ENCODE results near the gene CLOCK.
A peak's percentile ranks its signal among the peaks of the same experiment; 100 is the strongest.

Gene CLOCK

DNA sequence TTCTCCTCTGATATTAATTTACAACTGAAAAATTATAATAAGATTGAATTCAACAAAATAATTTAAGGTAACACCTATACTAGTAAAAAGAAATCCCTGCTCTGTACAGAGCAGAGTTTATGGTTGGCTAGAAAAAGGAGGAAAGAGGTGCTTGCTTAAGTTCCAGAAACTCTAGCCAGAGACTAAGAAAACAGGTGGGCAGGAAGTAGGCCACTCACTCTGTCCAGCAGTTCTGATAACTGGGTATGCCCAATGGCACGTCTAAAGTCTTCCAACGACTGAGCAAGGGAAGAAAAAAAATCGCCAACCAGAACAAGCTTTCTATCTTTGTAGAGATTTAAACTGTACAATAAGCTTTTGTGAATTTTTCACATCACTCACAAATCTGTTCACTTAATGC lies 108.9 kb downstream of the CLOCK start:
- no peaks in the 10 kb centered on the region for H3K9me3 ChIP-seq (ENCODE audit: control insufficient read depth in 1 of 2, low read length in 2 of 2)
- peaks cover 28 to 45% of the 10 kb centered on the region in 2 donors for H3K36me3 ChIP-seq (ENCODE audit: control insufficient read depth in 1 of 2, insufficient read depth in 2 of 2, low read length in 2 of 2)
- H3K27me3 ChIP-seq (ENCODE audit: control insufficient read depth in 1 of 2, insufficient read depth in 2 of 2, low read length in 2 of 2), result no peaks in the 10 kb centered on the region
- no peak overlapping the region for H3K27ac ChIP-seq (ENCODE audit: low read depth, low read length)
- H3K4me3 ChIP-seq (ENCODE audit: low read depth in 1 of 2, low read length in 2 of 2), result no peak overlapping the region
- H3K4me1 ChIP-seq (ENCODE audit: control insufficient read depth in 1 of 2, insufficient read depth in 2 of 2, low read length in 2 of 2), result peaks cover 11 to 28% of the 10 kb centered on the region in 2 donors
- peak overlapping the region in 1 of 2 donors; percentile 28 for H3K9ac ChIP-seq (ENCODE audit: low read depth in 1 of 2, low read length in 2 of 2)

DNA sequence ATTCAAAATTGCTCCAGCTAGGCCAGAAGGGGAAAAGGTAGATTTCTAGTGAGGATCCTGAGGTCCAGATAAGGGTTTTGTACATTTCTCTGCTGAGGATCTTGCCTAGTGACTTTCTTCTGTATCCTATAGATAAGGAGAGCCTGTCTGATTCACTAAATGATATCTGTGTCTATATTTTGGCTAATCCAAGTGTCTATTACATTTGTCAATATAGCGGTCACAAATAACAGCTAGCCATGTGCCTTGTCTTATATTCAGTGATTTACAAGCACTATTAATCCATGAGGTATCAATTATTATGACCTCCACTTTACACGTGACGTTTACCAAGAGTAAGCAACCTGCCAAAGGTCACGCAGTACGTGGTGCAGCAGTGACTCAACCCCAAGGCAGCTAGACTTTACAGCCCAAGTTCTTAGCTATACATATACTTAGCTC lies 109.3 kb downstream of the CLOCK start:
- Histone ChIP-seq H3K9ac (ENCODE audit: low read depth in 1 of 2, low read length in 2 of 2) (peak overlapping the region in 1 of 2 donors; percentile 28), H3K27me3 (ENCODE audit: control insufficient read depth in 1 of 2, insufficient read depth in 2 of 2, low read length in 2 of 2) (no peaks in the 10 kb centered on the region), H3K4me3 (ENCODE audit: low read depth in 1 of 2, low read length in 2 of 2) (no peak overlapping the region), H3K27ac (ENCODE audit: low read depth, low read length) (no peak overlapping the region), H3K9me3 (ENCODE audit: control insufficient read depth in 1 of 2, low read length in 2 of 2) (no peaks in the 10 kb centered on the region), H3K4me1 (ENCODE audit: control insufficient read depth in 1 of 2, insufficient read depth in 2 of 2, low read length in 2 of 2) (peaks cover 11 to 28% of the 10 kb centered on the region in 2 donors), H3K36me3 (ENCODE audit: control insufficient read depth in 1 of 2, insufficient read depth in 2 of 2, low read length in 2 of 2) (peaks cover 27 to 44% of the 10 kb centered on the region in 2 donors)

DNA sequence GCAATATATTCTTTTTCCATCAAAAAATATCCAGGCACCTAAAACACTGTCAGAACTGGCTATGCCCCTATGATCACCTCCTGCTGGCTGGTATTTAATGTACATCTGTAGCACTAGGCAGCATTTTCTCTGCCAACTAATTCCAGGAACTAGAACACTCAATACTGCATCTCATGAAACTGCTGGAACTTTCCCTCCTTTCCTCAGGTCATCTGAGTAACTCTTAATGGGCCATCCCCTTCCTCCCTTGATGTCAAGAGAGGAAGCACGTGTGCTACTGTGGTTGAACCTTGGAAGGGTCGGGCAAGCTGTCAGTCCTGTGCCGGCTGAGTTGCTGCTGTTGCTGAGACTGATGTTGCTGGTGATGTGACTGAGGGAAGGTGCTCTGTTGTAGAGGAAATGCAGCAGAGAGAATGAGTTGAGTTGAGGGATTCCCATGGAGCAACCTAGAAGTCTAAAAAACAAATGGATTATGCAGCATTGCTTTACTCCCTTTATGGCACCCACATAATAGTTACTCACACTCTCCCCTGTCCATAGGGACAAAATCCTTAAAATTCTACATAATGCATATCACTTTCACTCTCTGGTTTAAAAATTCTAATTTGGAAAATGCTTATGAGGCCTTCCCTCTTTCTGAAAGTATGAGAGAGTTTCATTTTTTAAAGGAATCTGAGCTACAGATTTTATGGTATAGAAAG lies 111.4 kb downstream of the CLOCK start:
- H3K9me3 ChIP-seq (ENCODE audit: control insufficient read depth in 1 of 2, low read length in 2 of 2), result no peaks in the 10 kb centered on the region
- no peak overlapping the region for H3K27ac ChIP-seq (ENCODE audit: low read depth, low read length)
- H3K9ac ChIP-seq (ENCODE audit: low read depth in 1 of 2, low read length in 2 of 2), result no peak overlapping the region
- peaks cover 22 to 42% of the 10 kb centered on the region in 2 donors for H3K36me3 ChIP-seq (ENCODE audit: control insufficient read depth in 1 of 2, insufficient read depth in 2 of 2, low read length in 2 of 2)
- no peak overlapping the region for H3K4me3 ChIP-seq (ENCODE audit: low read depth in 1 of 2, low read length in 2 of 2)
- peaks cover 11 to 28% of the 10 kb centered on the region in 2 donors for H3K4me1 ChIP-seq (ENCODE audit: control insufficient read depth in 1 of 2, insufficient read depth in 2 of 2, low read length in 2 of 2)
- H3K27me3 ChIP-seq (ENCODE audit: control insufficient read depth in 1 of 2, insufficient read depth in 2 of 2, low read length in 2 of 2), result no peaks in the 10 kb centered on the region

DNA sequence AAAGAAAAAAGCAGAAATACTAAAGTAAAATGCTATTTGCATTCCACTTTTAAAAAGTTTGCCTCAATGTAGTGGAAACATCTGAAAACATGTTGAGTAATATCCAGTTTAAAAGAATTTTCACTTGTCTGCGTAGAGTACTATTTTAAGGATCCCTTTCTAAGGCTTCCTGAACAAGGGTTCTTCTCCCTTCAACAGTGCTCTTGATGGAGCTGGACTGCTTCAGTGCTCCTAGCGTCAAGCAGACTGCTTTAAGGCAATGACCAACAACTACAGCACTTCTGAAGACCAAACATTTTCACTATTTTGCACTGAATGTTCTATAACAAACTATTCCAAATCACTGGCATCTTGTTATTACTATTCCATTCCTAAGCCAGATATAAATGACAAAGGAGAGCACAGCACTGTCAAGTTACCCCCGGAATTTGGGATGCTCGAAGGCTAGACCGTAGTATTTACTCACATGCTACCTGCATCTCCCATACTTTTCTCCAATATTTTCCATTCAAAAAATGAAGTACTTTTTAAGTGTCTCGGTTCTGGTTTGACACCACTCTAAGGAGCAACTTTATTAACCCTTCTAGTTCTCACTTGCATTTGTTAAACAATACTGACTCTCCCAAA lies 114.9 kb downstream of the CLOCK start:
- no peaks in the 10 kb centered on the region for H3K9me3 ChIP-seq (ENCODE audit: control insufficient read depth in 1 of 2, low read length in 2 of 2)
- H3K27me3 ChIP-seq (ENCODE audit: control insufficient read depth in 1 of 2, insufficient read depth in 2 of 2, low read length in 2 of 2), result no peaks in the 10 kb centered on the region
- H3K4me1 ChIP-seq (ENCODE audit: control insufficient read depth in 1 of 2, insufficient read depth in 2 of 2, low read length in 2 of 2), result peaks cover 0 to 9% of the 10 kb centered on the region in 2 donors
- no peak overlapping the region for H3K9ac ChIP-seq (ENCODE audit: low read depth in 1 of 2, low read length in 2 of 2)
- H3K4me3 ChIP-seq (ENCODE audit: low read depth in 1 of 2, low read length in 2 of 2), result no peak overlapping the region
- H3K27ac ChIP-seq (ENCODE audit: low read depth, low read length), result no peak overlapping the region
- H3K36me3 ChIP-seq (ENCODE audit: control insufficient read depth in 1 of 2, insufficient read depth in 2 of 2, low read length in 2 of 2), result peaks cover 34 to 48% of the 10 kb centered on the region in 2 donors

DNA sequence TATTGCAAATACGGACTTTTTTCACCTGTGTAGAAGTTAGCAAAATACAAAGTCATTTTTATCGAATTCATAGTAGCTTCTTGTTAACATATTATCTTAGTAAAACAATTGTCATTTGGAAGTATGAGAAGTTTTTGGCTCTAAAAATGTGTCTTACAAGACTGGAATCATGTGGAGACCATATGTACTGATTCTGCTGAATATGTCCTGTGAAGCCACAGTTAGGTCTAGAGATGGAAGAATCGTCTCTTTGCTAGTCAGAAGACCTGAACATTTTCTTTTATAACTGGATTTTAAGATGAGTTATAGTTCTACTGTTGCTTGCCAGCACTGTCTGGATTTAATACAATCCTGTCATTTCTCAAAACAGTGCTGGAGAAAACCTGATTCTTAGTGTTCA lies 121.9 kb downstream of the CLOCK start:
- H3K4me3 ChIP-seq (ENCODE audit: low read depth in 1 of 2, low read length in 2 of 2), result no peak overlapping the region
- H3K36me3 ChIP-seq (ENCODE audit: control insufficient read depth in 1 of 2, insufficient read depth in 2 of 2, low read length in 2 of 2), result peaks cover 33 to 56% of the 10 kb centered on the region in 2 donors
- no peaks in the 10 kb centered on the region for H3K9me3 ChIP-seq (ENCODE audit: control insufficient read depth in 1 of 2, low read length in 2 of 2)
- H3K27me3 ChIP-seq (ENCODE audit: control insufficient read depth in 1 of 2, insufficient read depth in 2 of 2, low read length in 2 of 2), result no peaks in the 10 kb centered on the region
- H3K9ac ChIP-seq (ENCODE audit: low read depth in 1 of 2, low read length in 2 of 2), result no peak overlapping the region
- H3K27ac ChIP-seq (ENCODE audit: low read depth, low read length), result no peak overlapping the region
- H3K4me1 ChIP-seq (ENCODE audit: control insufficient read depth in 1 of 2, insufficient read depth in 2 of 2, low read length in 2 of 2), result no peaks in the 10 kb centered on the region

DNA sequence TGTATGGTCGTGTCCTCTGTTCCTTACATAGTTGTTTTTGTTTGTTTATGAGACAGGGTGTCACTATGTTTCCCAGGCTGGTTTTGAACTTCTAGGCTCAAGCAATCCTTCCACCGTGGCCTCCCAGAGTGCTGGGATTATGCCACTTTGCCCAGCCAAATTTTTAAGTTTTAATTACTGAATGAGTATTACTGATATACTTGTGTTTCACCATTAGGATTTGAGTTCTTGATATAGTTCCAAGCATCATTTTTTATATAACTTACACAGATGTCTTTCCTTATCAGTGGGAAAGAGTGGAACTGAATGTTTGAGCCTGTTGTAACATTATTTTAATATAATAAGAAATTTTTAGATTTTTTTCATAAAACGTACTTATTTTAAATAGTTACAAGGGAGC lies 130.5 kb downstream of the CLOCK start:
- Histone ChIP-seq H3K4me1 (ENCODE audit: control insufficient read depth in 1 of 2, insufficient read depth in 2 of 2, low read length in 2 of 2) (no peaks in the 10 kb centered on the region), H3K36me3 (ENCODE audit: control insufficient read depth in 1 of 2, insufficient read depth in 2 of 2, low read length in 2 of 2) (peaks cover 18 to 50% of the 10 kb centered on the region in 2 donors), H3K4me3 (ENCODE audit: low read depth in 1 of 2, low read length in 2 of 2) (no peak overlapping the region)

DNA sequence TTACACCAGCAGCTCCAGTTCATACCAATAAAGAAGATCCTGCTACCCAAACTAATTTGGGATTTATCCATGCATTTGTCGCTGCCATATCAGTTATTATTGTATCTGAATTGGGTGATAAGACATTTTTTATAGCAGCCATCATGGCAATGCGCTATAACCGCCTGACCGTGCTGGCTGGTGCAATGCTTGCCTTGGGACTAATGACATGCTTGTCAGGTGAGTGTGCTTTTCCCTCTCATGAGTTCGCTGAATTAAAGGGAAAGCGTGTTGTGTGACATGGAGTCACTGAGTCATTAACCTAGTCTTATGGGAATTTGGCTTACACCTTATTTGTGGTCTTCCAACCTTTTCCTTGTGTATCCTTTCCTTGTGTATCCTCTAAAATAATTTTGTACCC lies 135.1 kb downstream of the CLOCK start:
- no peaks in the 10 kb centered on the region for H3K9me3 ChIP-seq (ENCODE audit: control insufficient read depth in 1 of 2, low read length in 2 of 2)
- no peak overlapping the region for H3K9ac ChIP-seq (ENCODE audit: low read depth in 1 of 2, low read length in 2 of 2)
- H3K4me3 ChIP-seq (ENCODE audit: low read depth in 1 of 2, low read length in 2 of 2), result no peak overlapping the region
- H3K27me3 ChIP-seq (ENCODE audit: control insufficient read depth in 1 of 2, insufficient read depth in 2 of 2, low read length in 2 of 2), result no peaks in the 10 kb centered on the region
- H3K27ac ChIP-seq (ENCODE audit: low read depth, low read length), result no peak overlapping the region
- H3K36me3 ChIP-seq (ENCODE audit: control insufficient read depth in 1 of 2, insufficient read depth in 2 of 2, low read length in 2 of 2), result peaks cover 0 to 27% of the 10 kb centered on the region in 2 donors
- peaks cover 0 to 6% of the 10 kb centered on the region in 2 donors for H3K4me1 ChIP-seq (ENCODE audit: control insufficient read depth in 1 of 2, insufficient read depth in 2 of 2, low read length in 2 of 2)

More for the DNA sequence above, 130.5 kb downstream of the CLOCK start:
- H3K27me3 ChIP-seq (ENCODE audit: control insufficient read depth in 1 of 2, insufficient read depth in 2 of 2, low read length in 2 of 2), result no peaks in the 10 kb centered on the region
- no peak overlapping the region for H3K9ac ChIP-seq (ENCODE audit: low read depth in 1 of 2, low read length in 2 of 2)
- H3K27ac ChIP-seq (ENCODE audit: low read depth, low read length), result no peak overlapping the region
- no peaks in the 10 kb centered on the region for H3K9me3 ChIP-seq (ENCODE audit: control insufficient read depth in 1 of 2, low read length in 2 of 2)

DNA sequence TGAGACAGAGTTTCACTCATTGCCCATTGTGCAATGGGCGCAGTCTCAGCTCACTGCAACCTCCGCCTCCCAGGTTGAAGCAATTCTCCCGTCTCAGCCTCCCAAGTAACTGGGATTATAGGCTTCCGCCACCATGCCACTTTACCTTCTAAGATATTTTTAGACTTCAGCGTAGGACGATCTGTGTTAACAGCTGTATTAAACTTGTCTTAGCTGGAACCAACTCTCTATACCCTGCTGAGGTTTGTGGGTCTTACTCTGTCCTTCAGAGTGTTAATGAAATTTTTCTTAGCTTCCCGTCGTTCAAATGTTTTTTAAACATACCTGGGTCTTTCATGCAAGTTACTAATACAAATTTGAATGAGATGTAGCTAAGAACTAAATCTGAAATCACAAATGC lies 136.3 kb downstream of the CLOCK start:
- no peak overlapping the region for H3K9ac ChIP-seq (ENCODE audit: low read depth in 1 of 2, low read length in 2 of 2)
- no peak overlapping the region for H3K27ac ChIP-seq (ENCODE audit: low read depth, low read length)
- no peaks in the 10 kb centered on the region for H3K27me3 ChIP-seq (ENCODE audit: control insufficient read depth in 1 of 2, insufficient read depth in 2 of 2, low read length in 2 of 2)
- peaks cover 4 to 21% of the 10 kb centered on the region in 2 donors for H3K36me3 ChIP-seq (ENCODE audit: control insufficient read depth in 1 of 2, insufficient read depth in 2 of 2, low read length in 2 of 2)
- peaks cover 0 to 6% of the 10 kb centered on the region in 2 donors for H3K4me1 ChIP-seq (ENCODE audit: control insufficient read depth in 1 of 2, insufficient read depth in 2 of 2, low read length in 2 of 2)
- H3K9me3 ChIP-seq (ENCODE audit: control insufficient read depth in 1 of 2, low read length in 2 of 2), result no peaks in the 10 kb centered on the region
- H3K4me3 ChIP-seq (ENCODE audit: low read depth in 1 of 2, low read length in 2 of 2), result no peak overlapping the region

DNA sequence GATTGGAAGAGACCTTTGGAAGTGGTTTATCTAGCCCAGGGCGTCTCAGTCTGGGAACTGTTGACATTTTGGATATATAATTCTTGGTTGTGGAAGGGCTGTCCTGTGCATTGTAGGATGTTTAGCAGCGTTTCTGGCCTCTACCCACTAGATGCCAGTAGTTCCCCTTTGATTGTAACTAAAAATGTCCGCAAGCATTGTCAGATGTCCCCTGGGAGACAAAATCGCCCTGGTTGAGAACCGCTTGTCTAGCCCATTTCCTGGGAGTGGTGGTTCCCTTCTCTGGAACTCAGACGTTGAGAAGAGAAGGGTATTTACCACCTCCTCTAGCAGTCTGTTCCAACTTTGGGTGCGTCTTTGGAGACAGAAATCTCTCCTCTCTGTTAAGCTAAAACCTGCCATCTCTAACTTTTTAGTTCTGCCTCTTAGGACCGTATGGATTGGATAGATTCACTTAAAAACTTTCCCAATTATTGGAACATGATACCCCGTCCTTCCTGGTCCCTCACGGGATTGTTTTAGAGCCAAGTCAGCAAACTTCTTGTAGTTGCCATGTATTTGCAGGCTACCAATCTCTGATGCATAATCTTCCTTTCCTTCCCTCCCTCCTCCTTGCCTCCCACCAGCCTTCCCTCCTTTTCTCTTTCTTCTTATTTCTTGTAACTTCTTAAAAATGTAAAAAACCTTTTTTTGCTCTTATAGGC lies 137.1 kb downstream of the CLOCK start:
- Histone ChIP-seq H3K9ac (ENCODE audit: low read depth in 1 of 2, low read length in 2 of 2) (no peak overlapping the region), H3K36me3 (ENCODE audit: control insufficient read depth in 1 of 2, insufficient read depth in 2 of 2, low read length in 2 of 2) (peaks cover 4 to 22% of the 10 kb centered on the region in 2 donors), H3K27ac (ENCODE audit: low read depth, low read length) (no peak overlapping the region), H3K9me3 (ENCODE audit: control insufficient read depth in 1 of 2, low read length in 2 of 2) (no peaks in the 10 kb centered on the region), H3K4me3 (ENCODE audit: low read depth in 1 of 2, low read length in 2 of 2) (no peak overlapping the region), H3K4me1 (ENCODE audit: control insufficient read depth in 1 of 2, insufficient read depth in 2 of 2, low read length in 2 of 2) (peaks cover 0 to 6% of the 10 kb centered on the region in 2 donors), H3K27me3 (ENCODE audit: control insufficient read depth in 1 of 2, insufficient read depth in 2 of 2, low read length in 2 of 2) (no peaks in the 10 kb centered on the region)

DNA sequence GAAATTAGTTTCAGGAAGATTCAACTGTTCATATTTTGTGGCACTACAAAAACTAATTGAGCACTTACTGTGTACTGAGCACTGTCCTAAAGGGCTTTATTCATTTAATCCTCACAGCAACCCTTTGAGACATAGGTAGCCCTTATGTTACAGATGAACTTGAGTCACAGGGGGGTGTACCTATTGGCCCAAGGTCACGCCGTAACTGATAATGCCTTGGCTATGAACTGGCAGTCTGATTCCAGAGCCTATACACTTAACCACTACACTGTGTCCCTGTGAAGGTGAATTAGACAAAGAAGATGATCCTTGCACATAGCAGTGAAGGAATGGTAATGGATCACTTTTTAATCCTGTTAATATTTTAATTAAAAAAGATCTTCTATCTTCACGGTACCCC lies 138.9 kb downstream of the CLOCK start:
- Histone ChIP-seq H3K27ac (ENCODE audit: low read depth, low read length) (no peak overlapping the region), H3K4me1 (ENCODE audit: control insufficient read depth in 1 of 2, insufficient read depth in 2 of 2, low read length in 2 of 2) (peaks cover 0 to 6% of the 10 kb centered on the region in 2 donors), H3K27me3 (ENCODE audit: control insufficient read depth in 1 of 2, insufficient read depth in 2 of 2, low read length in 2 of 2) (no peaks in the 10 kb centered on the region), H3K36me3 (ENCODE audit: control insufficient read depth in 1 of 2, insufficient read depth in 2 of 2, low read length in 2 of 2) (peaks cover 6 to 25% of the 10 kb centered on the region in 2 donors), H3K9ac (ENCODE audit: low read depth in 1 of 2, low read length in 2 of 2) (no peak overlapping the region), H3K9me3 (ENCODE audit: control insufficient read depth in 1 of 2, low read length in 2 of 2) (no peaks in the 10 kb centered on the region), H3K4me3 (ENCODE audit: low read depth in 1 of 2, low read length in 2 of 2) (no peak overlapping the region)

Data from duodenal mucosa (tissue), 2 donors.